Suprapubic skin (tissue), 4 donors: Measurements from ENCODE around the gene NBEAL1. TPM values are rescaled to one million over a fixed set of nuclear protein-coding genes. Genes with fewer than 3 reads are reported as not detected.
"Not testable (repeated sequence)": the region's sequence is repeated elsewhere in the genome, so short reads cannot be mapped to it uniquely, and the experiment has no call there.

ENCODE experiments used
- DNase-seq, 2 donors: peaks; one replicate each; pipeline ENCODE4 v3.0.0-alpha.2; 2019; ENCODE audit warnings: low spot score in 2 of 2
- H3K27ac ChIP-seq: fragments of 200-600 bp; sonication (generic); one replicate; pipeline ENCODE4 v1.5.1; 2019
- H3K27me3 ChIP-seq: fragments of 200-600 bp; sonication (generic); one replicate; pipeline ENCODE4 v1.5.1; 2019
- H3K36me3 ChIP-seq: fragments of 200-600 bp; sonication (generic); one replicate; pipeline ENCODE4 v1.5.1; 2019
- H3K4me1 ChIP-seq: fragments of 200-600 bp; sonication (generic); one replicate; pipeline ENCODE4 v1.5.1; 2019
- H3K4me3 ChIP-seq: fragments of 200-600 bp; sonication (generic); one replicate; pipeline ENCODE4 v1.5.1; 2019; ENCODE audit warnings: mild to moderate bottlenecking
- H3K9me3 ChIP-seq: fragments of 200-600 bp; sonication (generic); one replicate; pipeline ENCODE4 v1.5.1; 2019
- EP300 ChIP-seq: sonication (generic); formaldehyde crosslinking; IDR thresholded peaks from one replicate; pipeline ENCODE4 v1.6.1; 2017; ENCODE audit warnings: antibody characterized with exemption
- POLR2A ChIP-seq, 2 donors: fragments of 450-650 bp; IDR thresholded peaks; one replicate each; pipeline ENCODE4 v1.6.1; 2017; ENCODE audit warnings: antibody characterized with exemption in 2 of 2, mild to moderate bottlenecking in 2 of 2, moderate library complexity in 2 of 2
- POLR2AphosphoS5 ChIP-seq, 3 donors: sonication (generic); formaldehyde crosslinking; IDR thresholded peaks; one replicate each; pipeline ENCODE4 v1.6.1; 2017; ENCODE audit warnings: antibody characterized with exemption in 3 of 3
- WGBS: methylation state at CpG from one replicate; pipeline ENCODE4 v1.1.5; 2018; 5-methylcytosine and 5-hydroxymethylcytosine counted together
- total RNA-seq, 4 donors: library from RNA; depleted of rRNA; stranded (reverse); fragments of >200 nt; gene quantifications; one replicate each; pipeline ENCODE4 v1.1.0, GENCODE V29; 2016
- TF ChIP-seq, protein P1 (sequence below), 2 donors: fragments of 200-600 bp in 1 of 2; fragments of 450-650 bp in 1 of 2; sonication (generic) in 1 of 2; IDR thresholded peaks; one replicate each; pipeline ENCODE4 v1.5.1; 2016 to 2019; ENCODE audit warnings: antibody characterized with exemption in 2 of 2, mild to moderate bottlenecking in 1 of 2, moderate library complexity in 1 of 2

Gene NBEAL1
- total RNA-seq, 4 donors from 2014 or later = 21.1 to 46.8 (median 29.5) TPM

DNA sequence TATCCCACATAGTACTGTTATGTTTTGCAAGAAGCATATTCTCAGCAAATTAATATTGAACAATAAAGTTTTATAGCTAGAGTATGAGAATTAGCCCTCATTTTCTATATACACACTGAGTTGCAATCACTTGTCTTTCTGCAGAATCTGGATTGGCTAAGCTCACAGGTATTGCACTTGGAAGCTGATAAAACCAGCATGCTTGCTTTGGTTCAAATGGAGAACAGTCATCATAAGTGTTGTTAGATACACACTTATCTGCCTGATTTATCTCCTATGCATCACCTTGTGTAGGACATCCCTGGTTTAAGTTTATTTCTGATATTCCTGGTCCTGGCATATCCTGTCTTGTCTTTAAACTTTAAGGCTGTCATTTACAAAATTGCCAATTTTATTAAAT, 186.2 kb downstream of the NBEAL1 start:
- Histone ChIP-seq H3K4me3 (no peak overlapping the region), H3K9me3 (no peaks in the 10 kb centered on the region), H3K4me1 (no peaks in the 10 kb centered on the region), H3K27me3 (no peaks in the 10 kb centered on the region), H3K36me3 (peaks cover 38% of the 10 kb centered on the region), H3K27ac (no peak overlapping the region)
- TF ChIP-seq, protein P1, sequence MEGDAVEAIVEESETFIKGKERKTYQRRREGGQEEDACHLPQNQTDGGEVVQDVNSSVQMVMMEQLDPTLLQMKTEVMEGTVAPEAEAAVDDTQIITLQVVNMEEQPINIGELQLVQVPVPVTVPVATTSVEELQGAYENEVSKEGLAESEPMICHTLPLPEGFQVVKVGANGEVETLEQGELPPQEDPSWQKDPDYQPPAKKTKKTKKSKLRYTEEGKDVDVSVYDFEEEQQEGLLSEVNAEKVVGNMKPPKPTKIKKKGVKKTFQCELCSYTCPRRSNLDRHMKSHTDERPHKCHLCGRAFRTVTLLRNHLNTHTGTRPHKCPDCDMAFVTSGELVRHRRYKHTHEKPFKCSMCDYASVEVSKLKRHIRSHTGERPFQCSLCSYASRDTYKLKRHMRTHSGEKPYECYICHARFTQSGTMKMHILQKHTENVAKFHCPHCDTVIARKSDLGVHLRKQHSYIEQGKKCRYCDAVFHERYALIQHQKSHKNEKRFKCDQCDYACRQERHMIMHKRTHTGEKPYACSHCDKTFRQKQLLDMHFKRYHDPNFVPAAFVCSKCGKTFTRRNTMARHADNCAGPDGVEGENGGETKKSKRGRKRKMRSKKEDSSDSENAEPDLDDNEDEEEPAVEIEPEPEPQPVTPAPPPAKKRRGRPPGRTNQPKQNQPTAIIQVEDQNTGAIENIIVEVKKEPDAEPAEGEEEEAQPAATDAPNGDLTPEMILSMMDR (IDR thresholded peaks at IDR 0.05) = no peak
- no peak for TF ChIP-seq POLR2AphosphoS5 (IDR thresholded peaks at IDR 0.05)
- no peak for TF ChIP-seq EP300
- TF ChIP-seq POLR2A (IDR thresholded peaks at IDR 0.05) = no peak
- no peak for DNase-seq

DNA sequence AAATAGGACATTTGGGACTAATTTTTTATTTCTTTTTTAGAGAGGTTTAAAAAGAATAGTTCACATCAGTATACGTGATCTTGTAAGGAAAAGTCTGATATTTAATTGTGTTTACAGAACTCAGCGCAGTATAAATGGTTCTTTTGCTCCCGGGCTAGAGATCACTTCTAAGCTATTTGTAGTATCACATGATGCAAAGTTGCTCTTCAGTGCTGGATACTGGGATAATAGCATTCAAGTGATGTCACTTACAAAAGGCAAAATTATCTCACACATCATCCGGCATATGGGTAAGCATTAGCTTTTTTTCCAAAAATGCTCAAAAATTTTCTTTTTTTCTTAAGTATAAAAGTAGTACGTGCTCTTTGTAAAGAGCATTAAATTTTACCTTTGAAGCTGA, 186.8 kb downstream of the NBEAL1 start:
- Histone ChIP-seq H3K4me3 (no peak overlapping the region), H3K27me3 (no peaks in the 10 kb centered on the region), H3K36me3 (peaks cover 36% of the 10 kb centered on the region), H3K27ac (no peak overlapping the region), H3K9me3 (no peaks in the 10 kb centered on the region), H3K4me1 (no peaks in the 10 kb centered on the region)
- TF ChIP-seq POLR2A (IDR thresholded peaks at IDR 0.05) = no peak
- TF ChIP-seq, protein P1 (IDR thresholded peaks at IDR 0.05) = no peak
- no peak for TF ChIP-seq EP300
- no peak for DNase-seq
- 88% methylated on average over 5 of the region's 5 CpGs for WGBS

DNA sequence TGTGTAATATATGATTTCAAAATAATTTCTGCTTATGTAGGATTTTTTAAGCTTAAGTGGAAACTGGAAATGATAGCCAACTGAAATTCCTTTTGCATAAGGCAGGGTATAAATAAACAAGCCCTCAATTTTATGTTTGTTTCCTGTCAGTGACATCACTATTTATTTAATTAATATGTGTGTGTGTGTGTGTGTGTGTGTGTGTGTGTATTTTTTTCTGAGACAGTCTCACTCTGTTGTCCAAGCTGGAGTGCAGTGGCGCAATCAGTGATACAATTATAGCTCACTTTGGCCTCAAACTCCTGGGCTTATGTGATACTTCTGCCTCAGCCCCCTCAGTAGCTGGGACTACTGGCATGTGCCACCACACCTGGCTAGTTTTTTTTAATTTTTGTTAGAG, 194.9 kb downstream of the NBEAL1 start:
- peaks cover 26% of the 10 kb centered on the region for H3K36me3 ChIP-seq
- no peak overlapping the region for H3K4me3 ChIP-seq
- TF ChIP-seq EP300 (no peak), POLR2A (IDR thresholded peaks at IDR 0.05) (no peak), POLR2AphosphoS5 (IDR thresholded peaks at IDR 0.05) (no peak)
- TF ChIP-seq, protein P1 (IDR thresholded peaks at IDR 0.05) = no peak
- WGBS = 100% methylated on average over 1 of the region's 1 CpG
- DNase-seq = no peak
- no peaks in the 10 kb centered on the region for H3K27me3 ChIP-seq
- no peak overlapping the region for H3K27ac ChIP-seq
- no peaks in the 10 kb centered on the region for H3K4me1 ChIP-seq
- H3K9me3 ChIP-seq = no peaks in the 10 kb centered on the region

DNA sequence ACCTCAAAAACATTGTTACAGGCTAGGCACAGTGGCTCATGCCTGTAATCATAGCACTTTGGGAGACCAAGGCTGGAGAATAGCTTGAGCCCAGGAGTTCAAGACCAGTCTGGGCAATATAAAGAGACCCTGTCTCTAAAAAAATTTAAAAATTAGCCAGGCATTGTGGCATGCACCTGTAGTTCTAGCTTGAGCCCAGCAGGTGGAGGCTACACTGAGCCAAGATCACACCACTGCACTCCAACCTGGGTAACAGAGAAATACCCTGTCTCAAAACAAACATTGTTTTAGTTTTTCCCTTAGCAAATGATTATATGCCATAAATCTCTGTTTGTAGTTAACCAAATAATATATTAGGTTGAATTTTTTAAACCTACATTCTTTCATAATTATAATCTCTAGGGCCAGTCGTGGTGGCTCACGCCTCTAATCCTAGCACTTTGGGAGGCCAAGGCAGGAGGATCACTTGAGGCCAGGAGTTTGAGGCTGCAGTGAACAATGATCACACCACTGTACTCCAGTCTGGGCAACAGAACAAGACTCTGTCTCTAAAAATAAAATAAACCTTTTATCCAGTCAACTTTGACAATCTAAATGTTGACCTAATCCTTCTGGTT, 210.9 kb downstream of the NBEAL1 start:
- Histone ChIP-seq H3K27me3 (no peaks in the 10 kb centered on the region), H3K4me1 (no peaks in the 10 kb centered on the region), H3K27ac (no peak overlapping the region), H3K9me3 (no peaks in the 10 kb centered on the region), H3K36me3 (no peaks in the 10 kb centered on the region), H3K4me3 (no peak overlapping the region)
- TF ChIP-seq, protein P1 (IDR thresholded peaks at IDR 0.05) = peak; percentile 63 to 73
- TF ChIP-seq EP300 (no peak), POLR2AphosphoS5 (IDR thresholded peaks at IDR 0.05) (no peak), POLR2A (IDR thresholded peaks at IDR 0.05) (no peak)
- whole genome bisulfite sequencing = 99% methylated on average over 2 of the region's 2 CpGs
- DNase-seq = no peak

GRCh38 chr2:203229674-203230073, 215.0 kb downstream of the NBEAL1 start:
- not testable (repeated sequence) for H3K27ac ChIP-seq, DNase-seq, H3K9me3 ChIP-seq, H3K4me1 ChIP-seq, H3K4me3 ChIP-seq, H3K36me3 ChIP-seq, H3K27me3 ChIP-seq
- WGBS = 76% methylated on average over 2 of the region's 2 CpGs
